HTR-8/SVneo (cell line): ENCODE results near the gene TP53RK.
A peak's percentile ranks its signal among the peaks of the same experiment; 100 is the strongest.

Experiments used
- DNase-seq: peaks from one replicate; pipeline ENCODE4 v3.0.0; 2011; ENCODE audit warnings: low spot score, mixed read lengths; ENCODE audit not compliant: insufficient read length
- FAIRE-seq: peaks from 2 replicates; lab custom pipeline; 2011; peaks lifted over from hg19 to GRCh38; lab: Jason Lieb, UNC

The TP53RK gene

DNA sequence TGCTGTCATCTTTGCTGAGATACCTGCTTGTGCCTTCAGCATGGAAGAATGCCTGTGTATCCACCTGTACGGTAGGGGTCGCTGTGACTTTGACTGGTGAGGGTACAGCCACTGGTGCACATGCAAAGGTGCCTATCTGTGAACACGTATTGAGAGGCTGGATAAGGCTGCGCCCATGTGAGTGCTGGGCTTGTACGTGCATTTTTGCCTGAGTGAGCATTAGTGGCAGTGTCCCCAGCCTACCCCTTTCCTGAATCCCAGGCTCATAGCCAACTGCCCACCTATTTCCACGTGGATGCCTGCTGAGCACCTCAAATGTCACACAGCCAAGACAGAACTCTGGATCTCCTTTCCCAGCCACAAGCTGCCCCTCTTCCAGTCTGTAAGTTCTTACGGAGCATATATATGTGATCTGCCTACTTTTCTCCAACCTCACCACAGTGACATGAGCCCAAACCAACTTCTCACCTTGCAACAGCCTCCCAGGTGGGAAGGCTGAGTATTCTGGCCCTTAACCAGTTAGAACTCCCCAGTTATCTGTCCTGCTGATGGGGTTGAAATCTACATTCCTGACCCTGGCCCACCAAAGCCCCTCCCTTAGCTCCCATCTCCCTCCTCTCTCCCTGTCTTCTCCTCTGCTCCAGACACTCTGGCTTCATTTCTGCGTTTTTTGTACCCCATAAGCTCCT is 19.1 kb upstream of the TP53RK start:
- DNase-seq (no peak), FAIRE-seq (peak; percentile 89)

- FAIRE-seq (peak; percentile 31), DNase-seq (no peak)
These were observed 17.0 kb upstream of the TP53RK start for GRCh38 chr20:46706242-46706641.

GRCh38 chr20:46705378-46705729 is 16.1 kb upstream of the TP53RK start:
- DNase-seq (no peak), FAIRE-seq (no peak)

- FAIRE-seq (peak; percentile 55), DNase-seq (no peak)
These were observed 15.6 kb upstream of the TP53RK start for GRCh38 chr20:46704714-46705377.

DNA sequence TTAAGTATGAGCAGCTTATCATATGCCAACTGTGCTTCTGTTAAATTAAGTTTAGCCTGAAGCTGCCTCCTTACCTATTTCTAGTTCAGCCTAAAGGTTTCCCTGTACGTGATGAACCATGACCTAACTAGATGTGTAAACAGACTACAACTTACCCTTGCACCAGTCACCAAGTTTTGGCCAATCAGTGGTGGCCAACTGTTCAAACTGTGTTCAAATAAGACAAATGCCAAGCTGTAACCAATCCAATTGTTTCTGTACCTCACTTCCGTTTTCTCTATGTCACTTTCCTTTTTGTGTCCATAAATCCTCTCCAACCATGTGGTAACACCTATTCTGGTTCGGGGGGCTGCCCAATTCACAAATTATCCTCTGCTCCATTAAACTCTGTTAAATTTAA is 14.2 kb upstream of the TP53RK start:
- FAIRE-seq (peak; percentile 90), DNase-seq (no peak)

DNA sequence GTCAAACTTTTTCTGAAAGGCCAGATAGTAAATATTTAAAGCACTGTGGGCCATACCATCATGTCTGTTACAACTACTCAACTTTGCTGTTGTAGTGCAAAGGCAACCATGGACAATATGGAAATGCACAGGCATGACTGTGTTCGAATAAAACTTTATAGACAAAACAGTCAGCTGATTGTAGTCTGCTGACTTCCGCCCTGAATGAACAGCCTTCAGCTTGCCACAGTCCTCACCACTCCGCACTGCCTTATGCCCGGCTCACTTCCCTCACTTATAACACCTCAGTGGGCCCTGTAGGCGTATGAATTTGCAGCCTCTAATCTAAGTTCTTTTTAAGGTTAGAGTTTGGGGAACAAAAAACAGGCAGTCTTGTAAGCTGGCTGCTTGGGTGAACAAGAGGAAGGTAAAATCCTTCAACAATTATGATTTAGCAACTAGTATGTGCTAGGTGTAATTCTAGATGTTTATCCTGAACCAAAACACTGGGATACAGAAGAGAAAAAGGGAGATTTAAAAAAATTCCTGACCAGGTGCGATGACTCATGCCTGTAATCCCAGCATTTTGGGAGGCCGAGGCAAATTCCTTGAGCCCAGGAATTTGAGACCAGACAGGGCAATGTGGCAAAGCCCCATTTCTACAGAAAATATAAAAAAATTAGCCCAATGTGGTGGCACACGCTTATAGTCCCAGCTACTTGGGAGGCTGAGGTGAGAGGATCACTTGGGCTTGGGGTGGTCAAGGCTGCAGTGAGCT is 13.4 kb upstream of the TP53RK start:
- FAIRE-seq (peak; percentile 26), DNase-seq (no peak)

DNA sequence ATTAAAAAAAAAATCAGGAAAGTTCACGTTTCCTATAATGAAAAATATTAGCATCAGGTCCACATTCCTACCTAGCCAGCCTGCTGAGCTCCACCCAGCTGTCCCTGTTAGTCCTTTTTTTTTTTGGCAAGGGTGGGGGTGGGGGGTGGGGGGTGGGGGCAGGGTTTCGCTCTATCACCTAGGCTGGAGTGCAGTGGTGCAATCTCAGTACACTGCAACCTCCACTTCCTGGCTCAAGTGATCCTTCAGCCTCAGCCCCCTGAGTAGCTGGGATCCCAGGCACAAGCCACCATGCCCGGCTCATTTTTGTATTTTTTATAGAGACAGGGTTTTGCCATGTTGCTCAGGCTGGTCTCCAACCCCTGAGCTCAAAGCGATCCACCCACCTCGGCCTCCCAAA is 12.7 kb upstream of the TP53RK start:
- FAIRE-seq (no peak), DNase-seq (no peak)

DNA sequence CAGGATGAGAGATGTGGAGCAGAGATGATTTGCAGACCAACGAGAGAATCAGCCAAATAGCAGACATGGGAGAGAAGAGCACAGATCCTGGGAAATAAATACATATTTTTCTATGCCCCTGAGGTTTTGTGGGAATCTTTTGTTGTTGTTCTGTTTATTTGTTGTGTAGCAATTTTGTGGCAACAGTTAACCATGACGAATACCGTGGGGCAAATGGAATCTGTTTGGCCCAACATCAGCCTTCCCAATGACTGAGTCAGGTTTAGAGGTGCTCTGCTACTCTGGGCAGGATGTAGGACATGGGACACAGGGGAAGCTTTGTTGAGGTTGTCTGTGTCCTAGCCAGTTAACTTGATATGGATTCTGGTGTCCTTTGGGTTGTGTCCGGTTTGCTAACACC is 12.3 kb upstream of the TP53RK start:
- DNase-seq (no peak), FAIRE-seq (peak; percentile 49)

- no peak for FAIRE-seq
These were observed 11.8 kb upstream of the TP53RK start for GRCh38 chr20:46701057-46701456.

GRCh38 chr20:46700481-46700880 is 11.2 kb upstream of the TP53RK start:
- FAIRE-seq (peak; percentile 67), DNase-seq (no peak)

More at GRCh38 chr20:46701057-46701456, 11.8 kb upstream of the TP53RK start:
- DNase-seq, result no peak

DNA sequence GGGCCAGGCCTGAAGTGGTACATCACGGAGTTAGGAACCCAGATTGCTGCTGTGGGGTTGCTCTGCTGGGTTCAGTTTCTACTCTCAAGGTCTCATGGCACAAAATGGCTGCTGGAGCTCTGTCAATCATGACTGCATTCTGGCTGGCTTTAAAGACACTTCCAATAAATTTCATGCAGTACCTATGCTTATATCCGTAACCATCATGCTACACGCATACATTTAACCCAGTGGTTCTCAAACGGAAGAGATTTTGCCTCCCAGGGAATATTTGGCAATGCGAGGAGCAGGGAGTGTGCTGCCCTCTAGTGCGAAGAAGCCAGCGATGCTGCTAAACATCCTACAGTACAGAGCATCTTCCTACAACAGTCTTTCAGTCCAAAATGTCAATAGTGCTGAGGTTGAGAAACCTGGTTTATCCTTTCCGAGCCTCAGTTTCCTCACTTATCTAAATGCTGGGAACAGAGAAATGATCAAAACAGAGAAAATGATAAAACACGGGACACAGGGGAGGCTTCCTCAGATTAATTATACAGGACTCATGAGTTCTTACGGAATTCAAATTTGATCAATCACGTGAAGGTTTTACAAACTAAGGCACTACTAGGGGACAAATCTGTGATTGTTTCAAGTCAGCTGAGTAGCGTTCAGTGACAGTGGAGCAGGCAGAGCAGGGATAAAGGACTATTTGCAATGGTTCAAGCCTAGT is 10.6 kb upstream of the TP53RK start:
- peak; percentile 91 for FAIRE-seq
- DNase-seq, result no peak

DNA sequence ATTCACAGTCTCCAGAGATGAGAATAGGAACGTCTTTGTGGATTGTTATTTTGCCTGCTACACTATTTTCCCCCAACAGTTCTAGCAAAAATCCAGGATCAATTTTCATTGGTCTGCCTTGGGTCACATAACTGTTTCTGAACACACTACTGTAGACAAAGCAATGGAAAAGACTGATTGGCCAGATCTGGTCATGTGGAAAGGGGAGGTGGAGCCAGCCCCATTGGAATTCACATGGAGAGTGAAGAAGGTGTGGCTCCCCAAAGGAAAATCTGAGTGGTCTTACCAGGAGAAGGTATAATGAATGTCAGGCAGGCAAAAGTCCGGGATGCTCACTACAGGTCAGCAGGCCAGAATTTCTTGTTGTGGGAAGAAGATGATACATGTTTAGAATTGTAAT is 9.5 kb upstream of the TP53RK start:
- no peak for FAIRE-seq

DNA sequence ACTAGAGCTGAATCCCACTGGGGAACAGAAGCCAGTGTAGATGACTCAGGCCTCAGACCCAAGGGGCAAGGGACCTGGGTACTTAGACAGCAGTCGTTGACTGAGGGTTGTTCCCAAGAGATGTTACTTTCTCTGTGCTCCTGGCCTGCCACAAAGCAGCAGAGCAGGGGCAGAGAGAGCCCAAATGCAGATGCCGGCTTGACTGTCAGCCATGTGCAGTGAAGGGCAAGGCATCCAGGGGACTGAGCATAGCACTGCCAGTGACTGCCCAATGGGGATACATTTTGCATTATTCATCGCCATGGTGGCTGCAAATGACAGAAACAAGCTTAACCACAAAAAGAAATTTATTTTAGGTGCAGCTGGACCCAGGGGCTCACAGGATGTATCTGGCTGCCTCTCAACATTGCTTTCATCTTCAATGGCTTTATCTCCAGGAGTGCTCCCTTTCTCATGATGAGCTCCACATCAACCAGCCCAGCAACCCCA is 7.6 kb upstream of the TP53RK start:
- DNase-seq (no peak), FAIRE-seq (no peak)

More for the DNA sequence above, 9.5 kb upstream of the TP53RK start:
- no peak for DNase-seq

- no peak for DNase-seq
These were observed 6.6 kb upstream of the TP53RK start for GRCh38 chr20:46695892-46696291.

GRCh38 chr20:46694484-46694883 is 5.2 kb upstream of the TP53RK start:
- DNase-seq, result peak; percentile 60
- peak; percentile 67 for FAIRE-seq

More at GRCh38 chr20:46695892-46696291, 6.6 kb upstream of the TP53RK start:
- FAIRE-seq, result no peak

DNA sequence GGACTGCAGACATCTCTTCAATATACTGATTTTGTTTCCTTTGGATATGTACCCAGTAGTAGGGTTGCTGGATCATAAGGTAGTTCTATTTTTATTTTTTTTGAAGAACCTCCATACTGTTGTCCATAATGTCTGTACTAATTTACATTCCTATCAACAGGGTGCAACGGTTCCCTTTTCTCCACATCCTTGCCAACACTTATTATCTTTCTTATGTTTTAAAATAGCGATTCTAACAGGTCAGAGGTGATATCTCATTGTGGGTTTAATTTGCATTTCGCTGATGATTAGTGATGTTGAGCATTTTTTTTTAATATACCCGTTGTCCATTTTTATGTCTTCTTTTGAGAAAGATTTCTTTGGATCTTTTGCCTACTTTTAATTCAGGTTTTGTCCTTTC is 2.0 kb upstream of the TP53RK start:
- no peak for DNase-seq
- no peak for FAIRE-seq

GRCh38 chr20:46690219-46691106 is 1.2 kb upstream of the TP53RK start:
- DNase-seq (no peak), FAIRE-seq (peak; percentile 33)

GRCh38 chr20:46689754-46690085 is 476 bp upstream of the TP53RK start:
- DNase-seq (no peak), FAIRE-seq (no peak)
